OCI-LY7 (cell line): ENCODE data around the gene SETD4.

Experiments
- EZH2phosphoT487 ChIP-seq: fragments of 200-600 bp; sonication (generic); IDR thresholded peaks from 2 replicates; pipeline ENCODE4 v1.6.1; 2018; ENCODE audit warnings: low read depth, borderline replicate concordance, mild to moderate bottlenecking, mixed run types, antibody characterized with exemption, low read length, moderate library complexity, mixed read lengths
- TF ChIP-seq, protein P1 (sequence below): fragments of 200-600 bp; sonication (generic); conservative IDR thresholded peaks from 2 replicates; pipeline ENCODE4 v1.5.1; 2014; ENCODE audit warnings: mild to moderate bottlenecking, antibody characterized with exemption, low read length, moderate library complexity, mixed read lengths

DNA sequence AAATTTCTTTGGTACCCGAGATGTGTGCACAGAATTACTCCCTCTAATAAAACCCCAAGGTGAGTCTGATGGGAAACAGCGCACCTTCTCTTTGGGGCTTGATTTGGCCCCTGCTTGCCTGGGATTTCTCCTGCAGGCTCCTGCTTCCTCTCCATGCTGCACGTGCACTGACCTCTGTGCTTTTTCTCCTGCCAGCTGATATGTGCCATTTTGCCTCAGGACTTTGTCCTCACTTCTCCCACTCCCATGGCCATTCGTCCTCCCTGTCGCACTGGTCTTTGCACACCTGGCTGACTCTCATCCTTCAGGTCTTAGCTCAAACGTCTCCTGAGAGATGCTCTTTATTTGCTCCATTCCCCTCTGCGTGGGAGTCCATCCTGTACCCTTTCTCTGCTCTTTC, 10.7 kb upstream of the SETD4 start:
- TF ChIP-seq, protein P1, sequence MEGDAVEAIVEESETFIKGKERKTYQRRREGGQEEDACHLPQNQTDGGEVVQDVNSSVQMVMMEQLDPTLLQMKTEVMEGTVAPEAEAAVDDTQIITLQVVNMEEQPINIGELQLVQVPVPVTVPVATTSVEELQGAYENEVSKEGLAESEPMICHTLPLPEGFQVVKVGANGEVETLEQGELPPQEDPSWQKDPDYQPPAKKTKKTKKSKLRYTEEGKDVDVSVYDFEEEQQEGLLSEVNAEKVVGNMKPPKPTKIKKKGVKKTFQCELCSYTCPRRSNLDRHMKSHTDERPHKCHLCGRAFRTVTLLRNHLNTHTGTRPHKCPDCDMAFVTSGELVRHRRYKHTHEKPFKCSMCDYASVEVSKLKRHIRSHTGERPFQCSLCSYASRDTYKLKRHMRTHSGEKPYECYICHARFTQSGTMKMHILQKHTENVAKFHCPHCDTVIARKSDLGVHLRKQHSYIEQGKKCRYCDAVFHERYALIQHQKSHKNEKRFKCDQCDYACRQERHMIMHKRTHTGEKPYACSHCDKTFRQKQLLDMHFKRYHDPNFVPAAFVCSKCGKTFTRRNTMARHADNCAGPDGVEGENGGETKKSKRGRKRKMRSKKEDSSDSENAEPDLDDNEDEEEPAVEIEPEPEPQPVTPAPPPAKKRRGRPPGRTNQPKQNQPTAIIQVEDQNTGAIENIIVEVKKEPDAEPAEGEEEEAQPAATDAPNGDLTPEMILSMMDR: no peak
- TF ChIP-seq EZH2phosphoT487: no peak
